A673 (cell line): ENCODE measurements around the gene FCRL2. TPM values are rescaled to one million over a fixed set of nuclear protein-coding genes. Genes with fewer than 3 reads are reported as not detected.

ENCODE experiments used
- BruUV-seq: library from RNA; stranded (reverse); fragments of 400-500 nt; replicated peaks from 2 replicates; lab custom pipeline; 2021; lab: Mats Ljungman, UMichigan
- CTCF ChIA-PET: fragments of 300-600 bp; sonication (Branson Sonifier 250); formaldehyde crosslinking; loops from one replicate; lab custom pipeline; 2022; ENCODE audit warnings: antibody characterized with exemption; lab: Charles Lee
- POLR2A ChIA-PET: fragments of 300-600 bp; sonication (Branson Sonifier 250); formaldehyde crosslinking; loops from one replicate; lab custom pipeline; 2022; ENCODE audit warnings: antibody characterized with exemption; ENCODE audit not compliant: low non-redundant PET; lab: Charles Lee
- DNase-seq: peaks from one replicate; pipeline ENCODE4 v3.0.0-alpha.2; 2015; ENCODE audit warnings: low spot score
- H3K27ac ChIP-seq: fragments of 200-600 bp; sonication (generic); 2 replicates; pipeline ENCODE4 v1.5.1; 2016; ENCODE audit warnings: mixed run types, low read depth, mild to moderate bottlenecking, mixed read lengths, antibody characterized with exemption, low read length; ENCODE audit not compliant: poor library complexity, severe bottlenecking
- H3K27me3 ChIP-seq: fragments of 200-600 bp; sonication (generic); replicated peaks from 2 replicates; pipeline ENCODE4 v1.6.1; 2017; ENCODE audit warnings: mixed run types, low read depth, mild to moderate bottlenecking, mixed read lengths, antibody characterized with exemption, low read length; ENCODE audit not compliant: insufficient read depth, poor library complexity
- H3K36me3 ChIP-seq: fragments of 200-600 bp; sonication (generic); 2 replicates; pipeline ENCODE4 v1.6.1; 2016; ENCODE audit warnings: mixed run types, mild to moderate bottlenecking, mixed read lengths, antibody characterized with exemption, low read length; ENCODE audit not compliant: insufficient read depth, poor library complexity, severe bottlenecking
- H3K4me1 ChIP-seq: fragments of 200-600 bp; sonication (generic); 2 replicates; pipeline ENCODE4 v1.6.1; 2017; ENCODE audit warnings: mixed run types, mild to moderate bottlenecking, mixed read lengths, antibody characterized with exemption, low read length; ENCODE audit not compliant: insufficient read depth, poor library complexity, severe bottlenecking
- H3K4me3 ChIP-seq: fragments of 200-600 bp; sonication (generic); 2 replicates; pipeline ENCODE4 v1.5.1; 2016; ENCODE audit warnings: low read depth, mixed run types, mild to moderate bottlenecking, mixed read lengths, low read length; ENCODE audit not compliant: poor library complexity, severe bottlenecking
- H3K9me3 ChIP-seq: fragments of 200-600 bp; sonication (generic); 2 replicates; pipeline ENCODE4 v1.6.1; 2016; ENCODE audit warnings: mixed run types, low read depth, mild to moderate bottlenecking, mixed read lengths, antibody characterized with exemption, low read length; ENCODE audit not compliant: poor library complexity, severe bottlenecking
- CTCF ChIP-seq: fragments of 300-800, 200-600 bp; sonication (generic); conservative IDR thresholded peaks from 2 replicates; pipeline ENCODE4 v1.5.1; 2017; ENCODE audit warnings: low read depth, mild to moderate bottlenecking, antibody characterized with exemption, low read length, moderate library complexity, mixed read lengths
- EZH2 ChIP-seq: fragments of 200-600 bp; sonication (generic); IDR thresholded peaks from 2 replicates; pipeline ENCODE4 v1.6.1; 2017; ENCODE audit warnings: borderline replicate concordance, low read depth, mild to moderate bottlenecking, mixed read lengths, antibody characterized with exemption, low read length; ENCODE audit not compliant: poor library complexity, severe bottlenecking
- intact Hi-C: fragments of 100-400 bp; cut with micrococcal nuclease; formaldehyde crosslinking; loops from one replicate; pipeline ENCODE4 v1.10.0; 2022; ENCODE audit not compliant: unreplicated experiment
- total RNA-seq: library from RNA; stranded (reverse); gene quantifications from 2 replicates; pipeline ENCODE4 v1.2.3, GENCODE V29; 2021

FCRL2 gene
- total RNA-seq, 1 experiment from 2014 or later: not detected

- ChIA-PET POLR2A (no interaction called here), CTCF (interaction anchor here (0.7 kb wide), 1 partner anchor 211 kb away, joined by 3 read pairs; no protein-coding TSS in a partner anchor)
- Histone ChIP-seq H3K4me3 (no peak overlapping the region), H3K4me1 (peaks cover 14% of the 10 kb centered on the region), H3K36me3 (no peaks in the 10 kb centered on the region), H3K27me3 (no peaks in the 10 kb centered on the region), H3K9me3 (no peaks in the 10 kb centered on the region), H3K27ac (no peak overlapping the region)
- DNase-seq: no peak
- intact Hi-C loops: no loop called here
- no TSS peak for BruUV-seq
- no peak for TF ChIP-seq CTCF
- no peak for TF ChIP-seq EZH2
Measured at GRCh38 chr1:157781048-157781447, 4.1 kb upstream of the FCRL2 start.

DNA sequence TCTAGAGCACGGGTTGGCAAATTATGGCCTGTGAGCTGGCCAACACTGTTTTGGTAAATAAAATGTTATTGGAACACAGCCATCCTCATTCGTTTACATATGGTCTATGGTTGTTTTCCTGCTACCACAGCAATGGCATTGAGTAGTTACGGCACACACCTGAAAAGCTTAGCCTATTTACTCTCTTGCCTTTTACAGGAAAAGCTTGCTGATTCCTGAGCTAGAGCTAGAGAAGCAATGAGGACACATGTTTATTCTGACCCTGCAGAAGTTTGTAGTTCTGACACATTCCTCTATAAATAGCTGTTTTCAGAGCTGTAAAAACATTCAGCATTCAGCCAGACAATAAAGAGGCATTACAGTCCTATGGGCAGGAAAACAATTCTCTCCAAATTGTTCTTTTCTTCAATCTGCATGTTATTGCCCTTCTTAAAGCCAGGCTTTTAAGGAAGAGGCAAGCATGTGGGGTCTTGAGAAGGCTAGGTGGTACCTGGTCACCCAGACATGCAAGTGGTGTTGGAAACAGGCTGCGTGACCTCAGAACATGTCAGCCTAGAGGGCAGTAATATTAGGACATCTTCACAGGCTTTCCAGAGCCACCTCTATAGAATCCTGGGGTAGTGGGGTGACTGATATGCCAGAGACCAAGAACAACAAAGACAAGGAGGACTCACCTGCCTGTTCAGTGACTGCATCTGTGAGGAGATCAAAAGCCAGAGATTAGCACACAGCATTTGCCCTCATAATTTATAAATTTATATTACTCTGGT, 1.6 kb downstream of the FCRL2 start:
- CTCF ChIA-PET: no interaction called here

DNA sequence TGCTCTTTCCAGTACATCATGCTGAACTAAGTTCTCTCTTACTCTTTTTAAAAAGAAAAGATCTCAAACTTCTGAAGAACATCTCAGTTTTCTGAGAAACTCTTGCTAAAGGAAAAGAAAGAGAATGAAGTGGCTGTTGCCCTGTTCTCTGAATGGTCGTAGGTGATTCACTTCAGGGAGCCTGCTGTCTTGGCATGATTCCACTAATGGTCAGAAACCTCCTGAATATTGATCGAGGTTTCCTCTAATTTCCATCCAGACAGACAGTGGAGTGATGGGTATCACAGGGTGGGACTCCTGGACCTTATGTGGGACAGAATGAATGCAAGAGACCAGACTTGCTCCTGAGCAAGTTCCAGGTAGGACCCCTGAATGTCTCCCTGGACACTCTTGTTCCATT, 2.5 kb downstream of the FCRL2 start:
- H3K4me3 ChIP-seq: no peak overlapping the region
- POLR2A ChIA-PET: no interaction called here
- no peak for TF ChIP-seq EZH2
- no peak for TF ChIP-seq CTCF
- no peaks in the 10 kb centered on the region for H3K27me3 ChIP-seq
- no peak overlapping the region for H3K27ac ChIP-seq
- BruUV-seq: no TSS peak
- peaks cover 23% of the 10 kb centered on the region for H3K4me1 ChIP-seq
- no peaks in the 10 kb centered on the region for H3K36me3 ChIP-seq
- DNase-seq: no peak
- H3K9me3 ChIP-seq: no peaks in the 10 kb centered on the region
- intact Hi-C loops: loop anchor here (5.0 to 10.0 kb wide), 2 partner anchors 173 to 350 kb away; a partner anchor contains a TSS
- CTCF ChIA-PET: no interaction called here

More for the DNA sequence above, 1.6 kb downstream of the FCRL2 start:
- H3K36me3 ChIP-seq: no peaks in the 10 kb centered on the region
- BruUV-seq: no TSS peak
- H3K27ac ChIP-seq: no peak overlapping the region
- TF ChIP-seq CTCF (no peak), EZH2 (no peak)
- intact Hi-C loops: loop anchor here (10.0 kb wide), 1 partner anchor 350 kb away; a partner anchor contains a TSS
- DNase-seq: no peak
- H3K9me3 ChIP-seq: no peaks in the 10 kb centered on the region
- no peaks in the 10 kb centered on the region for H3K27me3 ChIP-seq
- no peak overlapping the region for H3K4me3 ChIP-seq
- POLR2A ChIA-PET: no interaction called here
- peaks cover 32% of the 10 kb centered on the region for H3K4me1 ChIP-seq
